NCI-H2171 treated with DMSO at 0.1 percent for 48 hours (cell line): ENCODE results near the gene SSX5.
"Not testable (repeated sequence)": the region's sequence is repeated elsewhere in the genome, so short reads cannot be mapped to it uniquely, and the experiment has no call there.

Experiments used
- DNase-seq: peaks from one replicate; lab custom pipeline; 2025; lab: John Stamatoyannopoulos, UW

Gene SSX5, protein sequence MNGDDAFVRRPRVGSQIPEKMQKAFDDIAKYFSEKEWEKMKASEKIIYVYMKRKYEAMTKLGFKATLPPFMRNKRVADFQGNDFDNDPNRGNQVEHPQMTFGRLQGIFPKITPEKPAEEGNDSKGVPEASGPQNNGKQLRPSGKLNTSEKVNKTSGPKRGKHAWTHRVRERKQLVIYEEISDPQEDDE

DNA sequence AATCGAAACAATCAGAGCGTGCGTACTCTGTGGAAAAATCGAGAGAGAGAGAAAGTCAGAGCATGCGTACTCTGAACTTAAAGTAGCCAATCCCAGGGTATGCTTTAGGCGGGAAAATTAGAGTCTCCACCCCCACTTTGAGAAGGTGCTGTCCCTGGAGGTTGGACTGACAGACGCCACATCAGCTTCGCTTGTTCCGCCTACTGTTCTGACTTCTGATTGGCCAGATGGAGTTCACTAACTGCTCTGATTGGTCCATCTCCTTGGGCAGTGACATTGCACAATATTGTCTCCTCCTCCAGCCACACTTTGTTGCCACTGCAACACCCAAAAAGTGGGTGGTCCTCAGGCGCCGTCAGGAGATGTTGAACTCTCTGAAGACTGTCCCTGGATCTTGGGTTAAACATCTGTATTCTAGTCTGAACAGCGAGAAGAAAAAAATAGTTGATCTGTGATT, at the start of gene SSX5:
SSX5 (minus strand) TSS at position 51 of the 457 bp plus-strand sequence. CDS start 1,437 bp downstream, outside the sequence.
- no peak for DNase-seq

DNA sequence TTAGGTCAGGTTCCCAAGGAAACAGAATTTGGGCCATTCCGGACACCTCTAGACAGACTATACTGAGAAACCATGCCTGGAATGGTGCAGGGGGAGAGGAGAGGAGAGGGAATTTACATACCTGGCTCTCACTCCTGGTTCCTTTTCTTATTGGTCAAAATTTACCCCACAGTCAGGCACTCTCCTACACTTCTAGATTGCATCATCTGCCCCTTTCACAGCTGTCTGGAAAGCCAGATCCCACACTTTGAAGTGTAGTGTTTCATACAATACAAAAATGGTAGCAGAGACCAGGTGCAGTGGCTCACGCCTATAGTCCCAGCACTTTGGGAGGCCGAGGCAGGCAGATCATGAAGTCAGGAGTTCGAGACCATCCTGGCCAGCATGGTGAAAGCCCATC, 27.6 kb upstream of the SSX5 start:
- DNase-seq = not testable (repeated sequence)

DNA sequence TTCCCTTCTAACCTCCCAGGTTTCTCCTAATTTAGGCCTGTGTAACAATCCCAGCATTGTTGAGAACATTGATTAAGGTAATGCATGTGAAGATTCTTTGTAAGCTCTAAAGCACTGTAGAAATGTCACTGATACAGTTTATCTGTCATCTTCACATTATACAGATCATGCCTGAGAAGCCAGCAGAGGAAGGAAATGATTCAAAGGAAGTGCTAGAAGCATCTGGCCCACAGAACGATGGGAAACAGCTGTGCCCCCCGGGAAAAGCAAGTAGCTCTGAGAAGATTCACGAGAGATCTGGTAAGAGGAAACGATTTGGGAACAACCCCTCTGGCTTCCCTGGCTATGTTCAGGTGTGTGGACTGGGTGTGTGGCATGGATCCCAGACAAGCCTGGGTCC, 17.7 kb upstream of the SSX5 start:
- not testable (repeated sequence) for DNase-seq

DNA sequence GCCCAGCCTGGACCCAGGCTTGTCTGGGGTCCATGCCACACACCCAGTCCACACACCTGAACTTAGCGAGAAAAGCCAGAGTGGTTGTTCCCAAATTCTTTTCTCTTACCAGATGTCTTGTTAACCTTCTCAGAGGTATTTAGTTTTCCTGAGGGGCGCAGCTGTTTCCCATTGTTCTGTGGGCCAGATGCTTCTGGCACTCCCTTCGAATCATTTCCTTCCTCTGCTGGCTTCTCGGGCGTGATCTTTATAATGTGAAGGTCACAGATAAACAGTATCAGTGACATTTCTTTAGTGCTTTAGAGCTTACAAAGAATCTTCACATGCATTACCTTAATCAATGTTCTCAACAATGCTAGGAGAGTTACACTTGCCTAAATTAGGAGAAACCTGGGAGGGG, 6.6 kb downstream of the SSX5 start:
- not testable (repeated sequence) for DNase-seq

DNA sequence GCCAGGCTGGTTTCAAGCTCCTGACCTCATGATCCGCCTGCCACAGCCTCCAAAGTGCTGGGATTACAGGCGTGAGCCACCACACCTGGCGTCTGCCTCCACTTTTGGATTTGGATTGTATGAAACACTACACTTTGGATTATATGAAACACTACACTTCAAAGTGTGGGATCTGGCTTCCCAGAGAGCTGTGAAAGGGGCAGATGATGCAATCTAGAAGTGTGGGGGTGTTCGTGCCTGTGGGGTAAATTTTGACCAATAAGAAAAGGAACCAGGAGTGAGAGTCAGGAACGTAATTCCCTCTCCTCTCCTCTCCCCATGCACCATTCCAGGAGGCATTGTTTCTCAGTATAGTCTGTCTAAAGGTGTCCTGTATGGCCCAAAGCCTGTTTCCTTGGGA, 14.7 kb downstream of the SSX5 start:
- not testable (repeated sequence) for DNase-seq

DNA sequence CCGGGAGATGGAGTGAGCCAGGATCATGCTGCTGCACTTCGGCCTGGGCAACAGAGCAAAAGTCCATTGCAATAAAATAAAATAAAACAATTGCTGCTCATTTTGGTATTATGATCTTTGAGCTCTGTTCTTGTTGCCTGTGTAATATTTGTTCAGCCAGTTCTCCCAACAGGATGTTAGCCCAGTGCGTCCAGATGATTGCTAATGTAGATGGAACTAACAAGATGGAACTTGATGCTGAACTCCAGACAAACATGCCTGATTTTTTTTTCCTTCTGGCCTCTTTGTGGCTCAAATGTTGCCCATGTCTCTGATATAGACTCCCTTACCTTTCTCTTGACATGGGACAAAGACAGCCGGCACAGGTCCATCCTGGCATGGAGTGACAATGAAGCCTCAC, 15.8 kb downstream of the SSX5 start:
- DNase-seq = no peak

DNA sequence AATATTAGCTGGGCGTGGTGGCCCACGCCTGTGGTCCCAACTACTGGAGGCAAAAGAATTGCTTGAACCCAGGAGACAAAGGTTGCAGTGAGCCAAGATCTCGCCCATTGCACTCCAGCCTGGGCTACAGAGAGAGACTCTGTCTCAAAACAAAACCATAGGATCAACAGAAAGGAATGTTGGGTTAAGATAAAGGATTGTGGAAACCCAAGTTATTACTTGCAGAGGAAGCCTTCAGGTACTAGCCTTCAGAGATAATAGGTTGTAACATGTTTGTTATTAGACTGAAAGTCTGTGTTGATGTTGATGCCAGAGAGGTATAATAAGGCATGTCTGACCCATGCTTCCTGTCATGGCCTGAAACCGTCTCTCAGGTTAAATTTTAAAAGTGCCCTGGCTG, 16.9 kb downstream of the SSX5 start:
- DNase-seq = no peak

DNA sequence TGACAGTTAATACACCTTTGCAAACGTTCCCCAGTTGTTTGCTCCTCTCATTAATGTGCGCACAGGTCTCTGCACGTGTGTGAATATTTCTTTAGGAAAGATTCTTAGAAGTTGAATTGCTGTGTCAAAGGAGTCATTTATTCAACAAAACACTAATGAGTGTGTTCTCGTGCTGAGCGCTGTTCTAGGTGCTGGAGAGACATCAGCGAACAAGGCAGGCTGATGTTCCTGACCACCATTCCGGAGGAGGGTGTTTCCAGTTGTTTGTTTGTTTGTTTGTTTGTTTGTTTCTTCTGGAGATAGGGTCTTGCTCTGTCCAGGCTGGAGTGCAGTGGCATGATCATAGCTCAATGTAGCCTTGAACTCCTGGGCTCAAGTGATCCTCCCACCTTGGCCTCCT, 30.3 kb downstream of the SSX5 start:
- DNase-seq = not testable (repeated sequence)

DNA sequence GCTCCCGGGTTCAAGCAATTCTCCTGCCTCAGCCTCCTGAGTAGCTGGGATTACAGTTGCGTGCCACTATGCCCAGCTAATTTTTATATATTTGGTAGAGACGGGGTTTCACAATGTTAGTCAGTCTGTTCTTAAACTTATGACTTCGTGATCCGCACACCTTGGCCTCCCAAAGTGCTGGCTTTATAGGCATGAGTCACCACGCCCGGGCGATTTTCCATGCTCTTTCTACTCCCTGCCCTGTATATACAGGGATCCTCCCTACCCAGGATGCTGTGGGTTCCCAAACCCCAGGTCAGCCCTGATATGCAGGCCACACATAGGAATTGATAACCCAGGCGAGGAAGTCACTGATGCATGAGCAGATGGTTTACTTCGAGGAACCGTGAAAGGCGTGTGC, 31.4 kb downstream of the SSX5 start:
- DNase-seq = no peak

DNA sequence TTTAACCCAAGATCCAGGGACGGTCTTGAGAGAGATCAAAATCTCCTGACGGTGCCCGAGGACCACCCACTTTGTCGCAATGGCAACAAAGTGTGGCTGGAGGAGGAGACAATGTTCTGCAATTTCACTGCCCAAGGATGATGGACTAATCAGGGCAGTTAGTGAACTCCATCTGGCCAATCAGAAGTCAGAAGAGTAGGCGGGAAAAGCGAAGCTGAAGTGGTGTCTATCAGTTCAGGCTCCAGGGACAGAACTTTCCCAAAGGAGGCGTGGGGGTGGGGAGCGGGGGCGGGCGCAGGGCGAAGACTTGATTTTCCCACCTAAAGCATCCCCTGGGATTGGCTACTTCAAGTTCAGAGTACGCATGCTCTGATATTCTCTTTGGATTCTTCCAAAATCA, 40.6 kb downstream of the SSX5 start:
- no peak for DNase-seq

DNA sequence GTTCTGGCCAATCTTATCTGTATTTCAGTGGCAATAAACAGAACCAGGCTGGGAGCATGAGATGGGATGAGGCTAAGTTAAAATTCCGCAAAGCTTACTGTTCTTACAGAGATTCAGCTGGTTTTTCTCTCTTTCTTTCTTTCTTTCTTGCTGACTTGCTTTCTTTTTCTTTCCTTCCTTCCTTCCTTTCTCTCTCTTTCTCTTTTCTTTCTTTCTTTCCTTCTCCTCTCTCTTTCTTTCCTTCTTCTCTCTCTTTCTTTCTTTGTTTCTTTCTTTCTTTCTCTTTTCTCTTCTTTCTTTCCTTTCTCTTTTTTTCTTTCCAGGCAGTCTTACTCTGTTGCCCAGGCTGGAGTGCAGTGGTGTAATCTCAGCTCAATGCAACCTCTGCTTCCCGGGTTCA, 41.8 kb downstream of the SSX5 start:
- no peak for DNase-seq

DNA sequence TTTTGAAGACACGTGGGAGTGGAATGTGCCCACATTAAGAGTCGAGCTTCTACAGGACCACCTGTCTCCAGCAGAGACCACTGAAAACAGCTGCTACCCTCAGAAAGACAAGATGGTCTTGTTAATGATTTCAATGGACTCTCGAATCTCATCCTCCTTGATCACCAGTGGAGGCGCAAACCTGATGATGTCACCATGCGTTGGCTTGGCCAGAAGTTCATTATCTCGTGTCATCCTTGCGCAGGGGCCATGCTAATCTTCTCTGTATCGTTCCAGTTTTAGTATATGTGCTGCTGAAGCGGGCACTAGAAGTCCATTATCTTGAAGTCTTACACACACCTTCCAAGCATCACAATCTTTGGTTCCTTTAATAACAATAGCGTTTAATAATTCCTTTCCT, 42.8 kb downstream of the SSX5 start:
- no peak for DNase-seq

DNA sequence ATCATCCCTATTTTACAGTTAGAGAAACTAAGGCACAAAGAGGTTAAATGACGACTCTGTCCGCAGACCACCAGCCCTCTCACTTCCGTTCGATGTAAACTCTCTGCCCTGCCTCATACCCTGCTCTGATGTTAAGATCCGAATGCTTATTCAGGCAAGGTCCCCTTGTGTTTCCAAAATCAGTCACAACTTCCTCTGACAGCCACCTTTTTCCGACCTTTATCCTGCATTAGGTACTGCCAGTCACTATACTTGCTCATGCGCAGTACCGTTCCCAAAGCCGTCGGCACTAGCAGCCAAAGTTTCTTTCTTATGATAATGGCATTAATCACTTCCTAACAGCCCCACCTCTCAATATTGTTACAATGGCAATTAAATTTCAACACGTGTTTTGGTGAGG, 53.9 kb downstream of the SSX5 start:
- DNase-seq = not testable (repeated sequence)

DNA sequence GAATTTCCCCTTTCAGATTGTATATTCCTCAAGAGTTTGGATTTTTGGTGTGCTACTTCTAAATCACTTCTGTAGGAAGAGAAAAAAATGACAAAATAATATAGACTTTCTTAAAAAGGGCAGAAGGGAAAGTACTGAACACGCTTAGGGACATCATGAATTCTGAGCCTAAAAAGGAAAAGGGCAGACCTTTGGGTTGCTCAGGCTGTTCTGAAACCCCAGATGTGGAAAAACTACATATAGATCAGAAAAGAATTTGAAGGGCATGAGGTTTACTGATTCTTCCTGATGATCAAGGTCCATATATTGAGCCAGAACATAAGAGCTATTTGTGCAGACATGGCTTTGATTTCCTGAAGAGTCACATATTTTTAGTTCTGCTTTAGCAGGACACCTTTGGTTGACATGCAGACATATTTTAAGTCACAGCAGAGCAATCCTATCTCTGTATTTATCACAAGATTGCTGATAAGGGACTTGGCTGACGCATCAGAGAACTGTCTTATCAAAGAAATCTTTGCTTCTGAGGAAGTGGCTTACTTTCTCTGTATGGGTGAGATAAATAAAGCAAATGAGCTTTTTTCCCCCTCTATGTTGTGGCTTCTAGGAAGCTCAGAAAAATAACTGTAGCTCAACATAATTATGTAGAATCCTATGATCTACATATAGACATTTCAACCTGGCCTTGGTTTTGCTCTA, 54.6 kb downstream of the SSX5 start:
- not testable (repeated sequence) for DNase-seq

DNA sequence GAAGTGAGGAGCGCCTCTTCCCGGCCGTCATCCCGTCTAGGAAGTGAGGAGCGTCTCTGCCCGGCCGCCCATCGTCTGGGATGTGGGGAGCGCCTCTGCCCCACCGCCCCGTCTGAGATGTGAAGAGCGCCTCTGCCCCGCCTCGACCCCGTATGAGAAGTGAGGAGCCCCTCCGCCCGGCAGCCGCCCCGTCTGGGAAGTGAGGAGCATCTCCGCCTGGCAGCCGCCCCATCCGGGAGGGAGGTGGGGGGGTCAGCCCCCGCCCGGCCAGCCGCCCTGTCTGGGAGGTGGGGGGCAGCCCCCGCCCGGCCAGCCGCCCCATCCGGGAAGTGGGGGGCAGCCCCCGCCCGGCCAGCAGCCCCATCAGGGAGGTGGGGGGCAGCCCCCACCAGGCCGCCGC, 57.5 kb downstream of the SSX5 start:
- not testable (repeated sequence) for DNase-seq
